SKM-1 treated with dmso at 0.1 percent for 144 hours (cell line): ENCODE data around the gene CMPK2.

Experiments used
- DNase-seq: peaks from one replicate; lab custom pipeline; 2025; ENCODE audit not compliant: unreplicated experiment; lab: John Stamatoyannopoulos, UW

CMPK2 gene

DNA sequence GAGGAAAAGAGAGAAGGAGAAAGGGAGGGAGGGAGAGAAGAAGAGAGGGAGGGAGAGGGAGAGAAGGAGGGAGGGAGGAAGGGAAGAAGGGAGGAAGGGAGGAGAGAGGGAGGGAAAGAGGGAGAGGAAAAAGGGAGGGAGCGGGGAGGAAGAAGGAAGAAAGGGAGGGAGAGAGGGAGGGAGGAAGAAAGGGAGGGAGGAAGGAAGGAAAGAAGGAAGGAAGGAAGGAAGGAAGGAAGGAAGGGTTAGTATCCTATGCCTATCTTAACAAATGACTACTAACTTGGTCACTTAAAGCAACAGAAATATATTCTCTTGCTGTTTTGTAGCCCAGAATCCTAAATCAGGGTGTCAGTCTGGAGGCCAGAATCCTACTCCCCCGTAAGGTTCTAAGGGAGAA, 52.1 kb downstream of the CMPK2 start:
- DNase-seq = no peak

DNA sequence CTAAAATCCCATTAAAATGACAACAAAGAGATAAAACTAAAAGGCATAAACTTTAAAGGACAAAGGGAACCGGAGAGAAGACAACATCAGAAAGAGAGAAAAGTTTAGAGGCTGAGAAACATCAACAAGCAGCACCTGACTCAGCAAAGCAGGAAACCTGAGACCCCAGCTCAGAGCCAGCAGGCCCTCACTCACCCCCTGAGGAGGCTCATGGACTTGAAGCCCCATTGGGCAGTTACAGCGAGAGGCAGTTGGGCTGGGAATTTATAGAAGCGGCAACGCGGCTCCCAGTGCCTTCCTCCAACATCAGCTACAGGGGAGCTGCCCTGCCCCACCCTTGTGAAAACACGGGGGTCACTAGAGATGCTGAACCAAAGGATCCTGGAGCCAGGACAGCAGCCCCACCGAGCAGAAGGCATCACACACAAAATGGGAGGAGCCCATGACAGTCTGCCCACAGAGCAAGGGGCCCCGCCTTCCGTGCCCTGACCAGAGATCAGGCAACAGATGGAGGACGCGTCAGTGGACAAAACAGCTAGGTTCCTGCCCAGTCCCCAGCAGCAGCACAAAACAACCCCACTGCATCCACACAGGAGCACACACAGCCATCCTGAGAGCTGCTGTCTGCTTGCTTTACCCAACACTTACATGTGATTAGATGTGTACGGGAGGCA, 52.7 kb downstream of the CMPK2 start:
- no peak for DNase-seq

DNA sequence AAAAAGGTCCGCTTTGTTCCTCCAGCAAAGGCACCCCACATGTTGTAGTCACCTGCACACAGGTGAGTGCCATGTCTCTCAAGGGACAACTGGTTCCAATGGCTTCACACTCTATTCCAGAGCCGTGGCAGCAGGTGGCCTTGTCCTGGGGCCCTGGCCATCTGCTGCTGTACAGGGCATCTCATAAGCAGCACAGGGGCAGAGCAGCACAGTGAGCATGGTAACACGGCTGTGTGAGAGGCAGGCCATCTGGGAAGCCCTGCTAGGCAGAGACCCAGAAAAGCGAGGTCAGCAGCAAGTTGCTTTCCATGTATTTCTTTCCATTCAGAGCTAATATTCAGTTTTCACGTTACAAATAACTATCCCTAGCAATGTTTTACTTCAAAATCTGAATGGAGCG, 54.7 kb downstream of the CMPK2 start:
- no peak for DNase-seq

DNA sequence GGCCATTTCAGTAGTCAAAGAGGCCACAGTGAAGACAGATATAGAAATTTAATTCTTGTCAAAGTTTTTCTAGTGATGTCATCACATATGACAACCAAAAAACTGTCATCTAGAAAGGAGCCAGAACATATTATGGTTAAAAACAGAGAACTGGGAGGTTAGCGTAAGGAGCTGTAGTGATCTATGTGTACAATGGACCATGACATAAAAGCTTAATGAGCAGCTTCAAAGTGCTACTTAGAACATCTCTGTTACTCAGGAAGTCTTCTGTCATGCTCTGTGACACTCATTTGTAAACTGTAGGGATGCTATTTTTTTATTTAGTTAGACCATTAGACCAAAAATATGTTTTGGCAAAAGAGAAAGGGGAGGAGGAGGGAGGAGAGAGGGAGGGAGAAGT, 57.3 kb downstream of the CMPK2 start:
- DNase-seq = no peak

DNA sequence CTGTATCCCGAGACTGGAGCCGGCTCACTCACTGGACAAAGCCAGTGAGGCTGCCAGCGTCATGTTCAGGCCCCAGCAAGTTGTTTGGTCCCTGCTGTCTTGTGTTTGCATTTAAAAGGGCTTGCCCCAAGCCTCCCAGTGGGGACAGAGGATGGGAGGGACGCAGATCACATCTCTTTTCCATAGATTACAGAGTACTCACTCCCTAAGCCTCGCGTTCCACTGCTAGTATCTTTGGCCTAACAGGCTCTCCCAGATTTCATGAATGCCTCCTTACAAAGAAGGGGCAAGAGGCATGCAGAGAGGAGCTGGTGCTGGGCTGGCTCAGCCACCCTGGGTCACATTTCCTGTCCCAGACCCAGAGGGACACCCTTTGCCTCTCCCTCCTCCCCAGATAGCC, 59.1 kb downstream of the CMPK2 start:
- no peak for DNase-seq

DNA sequence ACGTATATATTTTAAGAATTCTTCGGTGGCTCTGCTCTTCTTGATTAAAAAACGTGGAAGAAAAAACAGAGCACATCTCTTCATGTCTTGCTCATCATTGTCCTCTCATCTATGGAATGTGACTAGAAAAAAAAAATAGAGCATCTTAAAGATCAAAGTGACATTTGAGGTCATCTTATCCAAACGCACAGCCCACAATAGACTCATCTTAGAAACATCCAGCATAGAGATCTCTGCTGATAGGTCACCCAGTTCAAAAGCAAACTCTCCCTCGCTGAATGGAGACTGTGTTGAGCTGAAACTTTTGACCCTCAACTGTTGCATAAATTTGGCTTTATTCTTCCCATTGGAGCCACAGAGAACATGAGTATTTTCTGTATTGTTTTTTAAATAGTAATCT, 65.2 kb downstream of the CMPK2 start:
- DNase-seq = no peak
